Esophagus muscularis mucosa (tissue), 3 donors: ENCODE data around the gene KREMEN1.

Source experiments
- POLR2A ChIP-seq: fragments of 450-650 bp; IDR thresholded peaks from one replicate; pipeline ENCODE4 v1.6.1; 2017; ENCODE audit warnings: antibody characterized with exemption, moderate library complexity, mild to moderate bottlenecking, low read depth
- POLR2AphosphoS5 ChIP-seq, 2 donors: sonication (generic); formaldehyde crosslinking; IDR thresholded peaks; one replicate each; pipeline ENCODE4 v1.6.1; 2017; ENCODE audit warnings: antibody characterized with exemption in 2 of 2
- TF ChIP-seq, protein P1 (sequence below), 3 experiments: fragments of 200-600 bp in 2 of 3; fragments of 450-650 bp in 1 of 3; sonication (generic) in 2 of 3; IDR thresholded peaks; one replicate each; pipeline ENCODE4 v1.5.1; 2017 to 2019; ENCODE audit warnings: antibody characterized with exemption in 3 of 3, mild to moderate bottlenecking in 2 of 3, moderate library complexity in 1 of 3

- no peak for TF ChIP-seq POLR2AphosphoS5 (IDR thresholded peaks at IDR 0.05)
- no peak for TF ChIP-seq POLR2A
- TF ChIP-seq, protein P1, sequence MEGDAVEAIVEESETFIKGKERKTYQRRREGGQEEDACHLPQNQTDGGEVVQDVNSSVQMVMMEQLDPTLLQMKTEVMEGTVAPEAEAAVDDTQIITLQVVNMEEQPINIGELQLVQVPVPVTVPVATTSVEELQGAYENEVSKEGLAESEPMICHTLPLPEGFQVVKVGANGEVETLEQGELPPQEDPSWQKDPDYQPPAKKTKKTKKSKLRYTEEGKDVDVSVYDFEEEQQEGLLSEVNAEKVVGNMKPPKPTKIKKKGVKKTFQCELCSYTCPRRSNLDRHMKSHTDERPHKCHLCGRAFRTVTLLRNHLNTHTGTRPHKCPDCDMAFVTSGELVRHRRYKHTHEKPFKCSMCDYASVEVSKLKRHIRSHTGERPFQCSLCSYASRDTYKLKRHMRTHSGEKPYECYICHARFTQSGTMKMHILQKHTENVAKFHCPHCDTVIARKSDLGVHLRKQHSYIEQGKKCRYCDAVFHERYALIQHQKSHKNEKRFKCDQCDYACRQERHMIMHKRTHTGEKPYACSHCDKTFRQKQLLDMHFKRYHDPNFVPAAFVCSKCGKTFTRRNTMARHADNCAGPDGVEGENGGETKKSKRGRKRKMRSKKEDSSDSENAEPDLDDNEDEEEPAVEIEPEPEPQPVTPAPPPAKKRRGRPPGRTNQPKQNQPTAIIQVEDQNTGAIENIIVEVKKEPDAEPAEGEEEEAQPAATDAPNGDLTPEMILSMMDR (IDR thresholded peaks at IDR 0.05) = no peak
These were observed 102.5 kb downstream of the KREMEN1 start for GRCh38 chr22:29175312-29175835.
